Measurements from ENCODE around the gene CETN1. TPM values are rescaled to one million over a fixed set of nuclear protein-coding genes. Genes with fewer than 3 reads are reported as not detected.

The CETN1 gene
- total RNA-seq, 2 donors from 2014 or later, result not detected

- H3K27ac ChIP-seq, result no peak overlapping the region
- no peaks in the 10 kb centered on the region for H3K36me3 ChIP-seq
- no peak for TF ChIP-seq CTCF (IDR thresholded peaks at IDR 0.05)
- no peak for DNase-seq
- no peaks in the 10 kb centered on the region for H3K9me3 ChIP-seq
- no peak overlapping the region for H3K4me3 ChIP-seq
- H3K4me1 ChIP-seq, result no peaks in the 10 kb centered on the region
- no peaks in the 10 kb centered on the region for H3K27me3 ChIP-seq
- no peak overlapping the region for H3K9ac ChIP-seq (ENCODE audit: low read depth in 2 of 2, low read length in 2 of 2)
- intact Hi-C loops (cut with DNase I), result no loop called here
These were observed 30.2 kb upstream of the CETN1 start for GRCh38 chr18:549967-550366.

- Histone ChIP-seq H3K36me3 (no peaks in the 10 kb centered on the region), H3K9ac (ENCODE audit: low read depth in 2 of 2, low read length in 2 of 2) (no peak overlapping the region), H3K9me3 (no peaks in the 10 kb centered on the region), H3K27ac (no peak overlapping the region), H3K4me3 (no peak overlapping the region), H3K4me1 (no peaks in the 10 kb centered on the region), H3K27me3 (no peaks in the 10 kb centered on the region)
- TF ChIP-seq CTCF (IDR thresholded peaks at IDR 0.05), result no peak
- no peak for DNase-seq
- intact Hi-C loops (cut with DNase I), result no loop called here
These were observed 28.6 kb upstream of the CETN1 start for GRCh38 chr18:551404-552061.

GRCh38 chr18:555705-556457 lies 24.3 kb upstream of the CETN1 start:
- no peak for TF ChIP-seq CTCF (IDR thresholded peaks at IDR 0.05)
- no peak overlapping the region for H3K4me3 ChIP-seq
- intact Hi-C loops (cut with DNase I), result no loop called here
- no peaks in the 10 kb centered on the region for H3K9me3 ChIP-seq
- H3K27ac ChIP-seq, result no peak overlapping the region
- no peaks in the 10 kb centered on the region for H3K4me1 ChIP-seq
- no peak for DNase-seq
- no peaks in the 10 kb centered on the region for H3K27me3 ChIP-seq
- H3K36me3 ChIP-seq, result no peaks in the 10 kb centered on the region
- H3K9ac ChIP-seq (ENCODE audit: low read depth in 2 of 2, low read length in 2 of 2), result no peak overlapping the region

GRCh38 chr18:564708-565561 lies 15.2 kb upstream of the CETN1 start:
- no peaks in the 10 kb centered on the region for H3K27me3 ChIP-seq
- no peak overlapping the region for H3K4me3 ChIP-seq
- TF ChIP-seq CTCF (IDR thresholded peaks at IDR 0.05), result no peak
- no peaks in the 10 kb centered on the region for H3K4me1 ChIP-seq
- H3K27ac ChIP-seq, result no peak overlapping the region
- DNase-seq, result no peak
- H3K9ac ChIP-seq (ENCODE audit: low read depth in 2 of 2, low read length in 2 of 2), result no peak overlapping the region
- intact Hi-C loops (cut with DNase I), result no loop called here
- H3K9me3 ChIP-seq, result no peaks in the 10 kb centered on the region
- no peaks in the 10 kb centered on the region for H3K36me3 ChIP-seq

- H3K27ac ChIP-seq, result no peak overlapping the region
- no peak for DNase-seq
- no peak overlapping the region for H3K9ac ChIP-seq (ENCODE audit: low read depth in 2 of 2, low read length in 2 of 2)
- no peaks in the 10 kb centered on the region for H3K27me3 ChIP-seq
- no peaks in the 10 kb centered on the region for H3K4me1 ChIP-seq
- H3K36me3 ChIP-seq, result no peaks in the 10 kb centered on the region
- intact Hi-C loops (cut with DNase I), result no loop called here
- no peak for TF ChIP-seq CTCF (IDR thresholded peaks at IDR 0.05)
- H3K4me3 ChIP-seq, result no peak overlapping the region
- H3K9me3 ChIP-seq, result no peaks in the 10 kb centered on the region
These were observed 14.6 kb upstream of the CETN1 start for GRCh38 chr18:565562-566061.
